CD4-positive, alpha-beta T cell treated with Interleukin-4 for 1 hour (primary cell): Measurements from ENCODE around the gene PCNX3.
A peak's percentile ranks its signal among the peaks of the same experiment; 100 is the strongest.
"Not testable (repeated sequence)": the region's sequence is repeated elsewhere in the genome, so short reads cannot be mapped to it uniquely, and the experiment has no call there.

Experiments used
- DNase-seq, 2 donors: peaks; one replicate each; pipeline ENCODE4 v3.0.0-alpha.2; 2020 to 2022

PCNX3 gene

GRCh38 chr11:65655570-65656332, 40.2 kb downstream of the PCNX3 start:
- no peak for DNase-seq

DNA sequence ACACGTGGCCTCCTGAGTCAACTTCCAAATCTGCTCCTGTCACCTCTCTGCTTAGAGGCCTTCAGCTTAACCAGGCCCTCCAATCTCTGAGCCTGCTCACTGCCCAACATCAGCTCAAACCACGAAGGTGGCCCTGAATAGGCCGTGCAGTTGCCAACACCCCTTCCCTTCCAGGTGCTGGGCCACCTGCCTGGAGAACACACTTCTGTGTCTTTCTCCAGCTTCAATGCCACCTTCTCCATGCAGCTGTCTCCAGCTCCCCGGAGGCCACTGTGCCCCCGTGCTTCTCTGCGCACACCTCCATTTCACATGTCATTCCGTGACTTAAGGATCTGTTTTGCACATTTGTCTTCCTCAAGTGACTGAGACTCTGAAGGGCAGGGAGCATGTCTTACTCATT, 41.9 kb downstream of the PCNX3 start:
- DNase-seq = no peak

DNA sequence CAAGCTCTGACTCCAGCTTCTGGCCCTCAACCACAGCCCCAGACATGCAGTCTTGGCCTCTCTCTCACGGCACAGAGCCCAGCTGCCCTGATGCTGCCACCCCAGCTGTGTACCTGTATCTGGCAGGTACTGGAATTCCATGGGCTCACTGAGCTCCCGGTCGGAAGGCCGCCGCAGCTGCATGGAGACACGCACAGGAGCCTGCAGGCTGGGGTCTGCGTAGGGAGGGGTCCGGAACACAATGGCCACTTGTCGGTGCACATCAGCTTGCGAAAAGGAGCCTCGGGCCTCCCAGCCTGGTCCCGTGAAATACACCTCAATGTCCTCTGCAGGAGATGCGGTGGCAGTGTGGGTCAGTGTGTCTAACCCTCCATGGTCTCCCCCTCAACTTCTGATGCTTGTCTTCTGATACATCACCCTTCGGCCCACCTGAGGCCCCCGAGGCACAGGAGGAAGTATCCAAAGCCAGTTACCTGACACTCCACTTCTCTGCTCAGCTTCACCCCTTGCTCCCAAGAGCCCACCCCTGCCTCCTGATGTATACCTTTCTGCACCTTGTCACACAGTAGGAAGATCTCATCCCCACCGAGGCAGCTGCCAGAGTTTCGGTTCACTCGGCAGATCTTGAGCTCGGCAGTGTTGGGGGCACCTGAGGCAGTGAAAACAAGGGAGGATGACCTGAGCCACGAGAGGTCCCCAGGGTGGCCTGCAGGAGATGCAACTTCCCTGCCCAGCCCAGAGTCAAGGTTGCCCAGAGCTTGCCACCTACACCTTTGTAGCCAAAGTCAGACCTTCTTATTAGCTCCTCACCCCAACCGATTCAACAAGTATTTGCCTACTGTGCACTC, 42.8 kb downstream of the PCNX3 start:
- no peak for DNase-seq

GRCh38 chr11:65660038-65660437, 44.5 kb downstream of the PCNX3 start:
- DNase-seq = no peak

DNA sequence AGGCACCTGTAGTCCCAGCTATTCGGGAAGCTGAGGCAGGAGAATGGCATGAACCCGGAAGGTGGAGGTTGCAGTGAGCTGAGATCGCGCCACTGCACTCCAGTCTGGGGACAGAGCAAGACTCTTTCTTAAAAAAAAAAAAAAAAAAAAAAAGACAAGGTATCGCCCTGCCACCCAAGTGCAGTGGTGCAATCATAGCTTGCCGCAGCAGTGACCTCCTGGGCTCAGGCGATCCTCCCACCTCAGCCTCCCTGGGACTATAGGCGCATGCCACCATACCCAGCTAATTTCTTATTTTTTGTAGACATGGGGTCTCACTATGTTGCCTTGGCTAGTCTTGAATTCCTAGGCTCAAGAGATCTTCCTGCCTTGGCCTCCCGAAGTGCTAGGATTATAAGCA, 45.3 kb downstream of the PCNX3 start:
- DNase-seq = not testable (repeated sequence)

DNA sequence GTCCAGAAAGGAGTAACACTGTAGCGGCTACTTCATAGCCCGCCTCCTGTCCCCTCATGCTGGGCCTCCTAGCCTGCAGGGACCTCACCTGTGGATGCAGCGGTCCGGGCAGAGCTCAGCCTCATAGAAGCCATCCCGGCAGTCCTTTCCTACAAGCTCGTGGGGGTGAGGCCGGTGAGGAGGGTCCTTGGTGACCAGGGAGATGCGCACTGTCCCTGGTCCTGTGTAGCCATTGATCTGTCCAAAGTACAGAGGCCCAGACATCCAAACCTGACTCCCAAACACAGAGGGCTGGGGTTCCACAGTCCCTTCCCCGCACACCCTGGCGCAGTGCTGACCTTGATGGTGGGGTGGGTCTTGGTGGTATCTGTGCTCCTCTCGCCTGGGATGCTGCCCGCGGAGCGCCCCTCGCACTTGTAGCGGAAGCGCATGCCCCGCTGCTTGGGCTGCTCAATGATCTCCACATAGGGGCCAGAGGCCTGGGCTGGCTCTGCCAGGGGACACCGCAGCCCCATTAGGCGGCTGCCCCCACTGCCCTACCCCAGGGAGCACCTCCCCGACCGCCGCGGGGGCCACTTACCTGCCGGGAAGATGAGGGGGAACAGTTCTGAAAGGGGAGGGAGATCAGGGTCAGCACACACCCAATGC, 46.1 kb downstream of the PCNX3 start:
- no peak for DNase-seq

GRCh38 chr11:65662247-65662798, 46.7 kb downstream of the PCNX3 start:
- DNase-seq = no peak

- DNase-seq = peak; percentile 92 to 93
Observed at GRCh38 chr11:65662799-65663638, 47.4 kb downstream of the PCNX3 start, which contains the start of gene RELA. TSS of gene RELA (minus strand) at chr11:65662916. CDS start at chr11:65662832, 84 bp downstream.

GRCh38 chr11:65663639-65664200, 48.1 kb downstream of the PCNX3 start:
- peak; percentile 38 to 58 for DNase-seq

- no peak for DNase-seq
Observed at GRCh38 chr11:65672180-65672860, 56.7 kb downstream of the PCNX3 start.

GRCh38 chr11:65672982-65673381, 57.4 kb downstream of the PCNX3 start:
- DNase-seq = no peak

DNA sequence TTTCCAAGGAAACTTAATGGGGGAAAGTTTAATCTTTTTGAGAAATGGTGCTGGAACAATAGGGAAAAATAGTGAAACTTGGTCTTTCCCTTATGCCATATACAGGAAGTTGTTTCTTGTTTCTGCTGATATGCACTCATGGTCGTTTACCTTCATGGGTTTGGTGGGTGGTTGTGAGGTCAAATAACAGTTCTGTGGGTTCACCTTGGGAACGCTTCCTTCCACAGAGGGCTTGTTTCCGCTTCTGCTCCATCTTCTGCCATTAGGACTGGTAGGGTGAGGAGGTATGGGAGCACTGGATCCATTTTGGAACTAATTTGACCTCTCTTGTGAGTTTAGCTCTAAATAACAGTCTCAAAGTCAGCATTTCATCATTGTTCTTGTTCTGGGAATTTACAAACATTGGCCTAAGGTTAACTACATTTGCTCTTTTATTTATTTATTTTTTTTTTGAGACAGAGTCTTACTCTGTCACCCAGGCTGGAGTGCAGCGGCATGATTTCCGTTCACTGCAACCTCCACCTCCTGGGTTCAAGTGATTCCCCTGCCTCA, 64.7 kb downstream of the PCNX3 start:
- no peak for DNase-seq

DNA sequence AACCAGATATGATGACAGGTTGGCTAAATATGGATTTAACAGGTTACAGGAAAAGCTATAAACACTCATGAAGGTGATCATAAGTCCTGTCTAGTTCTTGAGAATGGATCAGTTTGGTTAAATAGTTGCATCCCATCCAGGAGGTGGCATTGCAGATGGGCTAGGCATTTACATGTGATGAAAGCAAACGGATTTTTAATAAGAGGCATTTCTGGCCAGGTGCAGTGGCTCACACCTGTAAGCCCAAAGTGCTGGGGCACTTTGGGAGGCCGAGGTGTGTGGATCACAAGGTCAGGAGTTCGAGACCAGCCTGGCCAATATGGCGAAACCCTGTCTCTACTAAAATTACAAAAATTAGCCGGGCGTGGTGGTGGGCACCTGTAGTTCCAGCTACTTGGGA, 67.9 kb downstream of the PCNX3 start:
- not testable (repeated sequence) for DNase-seq

DNA sequence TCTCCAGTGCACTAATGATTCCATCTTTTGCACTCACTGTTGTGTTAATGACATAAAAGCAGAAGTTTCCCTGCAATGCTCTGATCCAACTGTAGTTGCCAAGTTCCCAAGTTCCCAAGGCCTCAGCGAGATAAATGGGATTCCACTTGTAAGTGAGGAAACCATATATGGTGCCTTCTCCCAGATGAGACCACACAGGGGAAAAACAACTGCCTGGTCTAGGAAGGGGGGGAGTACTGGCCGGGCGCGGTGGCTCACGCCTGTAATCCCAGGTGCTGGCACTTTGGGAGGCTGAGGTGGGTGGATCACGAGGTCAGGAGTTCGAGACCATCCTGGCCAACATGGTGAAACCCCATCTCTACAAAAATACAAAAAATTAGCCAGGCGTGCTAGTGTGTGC, 70.4 kb downstream of the PCNX3 start:
- DNase-seq = no peak
